GM23338 (cell line): Measurements from ENCODE around the gene PCF11.

Experiments
- CREB1 ChIP-seq: fragments of 250-450 bp; sonication (Bioruptor Pico); IDR thresholded peaks from 2 replicates; pipeline ENCODE4 v1.5.0; 2020; ENCODE audit warnings: low read depth, mild to moderate bottlenecking, moderate library complexity
- CTCF ChIP-seq, 2 experiments: fragments of 200-600 bp in 1 of 2; sonication (generic) in 1 of 2; conservative IDR thresholded peaks; 2 replicates each; pipeline versions ENCODE4 v1.5.1 to v1.6.1; 2016 to 2017; ENCODE audit warnings: antibody characterized with exemption in 2 of 2, low read depth in 2 of 2, mild to moderate bottlenecking in 2 of 2, moderate library complexity in 1 of 2
- ETS1 ChIP-seq: IDR thresholded peaks from 2 replicates; pipeline ENCODE4 v1.6.1; 2016; ENCODE audit warnings: antibody characterized with exemption
- EZH2 ChIP-seq: fragments of 200-600 bp; sonication (generic); IDR thresholded peaks from one replicate; pipeline ENCODE4 v1.8.0; 2017; ENCODE audit warnings: antibody characterized with exemption, mild to moderate bottlenecking, low read depth; ENCODE audit not compliant: unreplicated experiment
- EZH2phosphoT487 ChIP-seq: fragments of 200-600 bp; sonication (generic); IDR thresholded peaks from one replicate; pipeline ENCODE4 v1.8.1; 2018; ENCODE audit warnings: antibody characterized with exemption; ENCODE audit not compliant: unreplicated experiment
- JUNB ChIP-seq: IDR thresholded peaks from one replicate; pipeline ENCODE4 v1.6.1; 2016; ENCODE audit warnings: antibody characterized with exemption; ENCODE audit not compliant: unreplicated experiment
- NANOG ChIP-seq: IDR thresholded peaks from 2 replicates; pipeline ENCODE4 v1.6.1; 2016; ENCODE audit warnings: antibody characterized with exemption, borderline replicate concordance
- POLR2AphosphoS5 ChIP-seq: IDR thresholded peaks from 2 replicates; pipeline ENCODE4 v1.6.1; 2016; ENCODE audit warnings: antibody characterized with exemption, low read depth
- REST ChIP-seq: IDR thresholded peaks from one replicate; pipeline ENCODE4 v1.6.1; 2018; ENCODE audit warnings: antibody characterized with exemption; ENCODE audit not compliant: unreplicated experiment
- STAT1 ChIP-seq: IDR thresholded peaks from one replicate; pipeline ENCODE4 v1.6.1; 2016; ENCODE audit warnings: antibody characterized with exemption; ENCODE audit not compliant: unreplicated experiment
- ZNF114 ChIP-seq: fragments of 250-450 bp; sonication (Bioruptor Pico); IDR thresholded peaks from 2 replicates; pipeline ENCODE4 v1.5.0; 2020; ENCODE audit warnings: mild to moderate bottlenecking, moderate library complexity
- ZNF331 ChIP-seq: fragments of 250-450 bp; sonication (Bioruptor Pico); IDR thresholded peaks from 2 replicates; pipeline ENCODE4 v1.5.0; 2020; ENCODE audit warnings: low read depth, mild to moderate bottlenecking, moderate library complexity
- ZNF462 ChIP-seq: fragments of 250-450 bp; sonication (Bioruptor Pico); IDR thresholded peaks from 2 replicates; pipeline ENCODE4 v1.5.0; 2020; ENCODE audit warnings: mild to moderate bottlenecking, moderate library complexity

GRCh38 chr11:83205608-83206185 lies 48.8 kb downstream of the PCF11 start:
- TF ChIP-seq POLR2AphosphoS5 (no peak), EZH2 (no peak), CTCF (conservative IDR thresholded peaks at IDR 0.05; ENCODE audit: low read depth in 2 of 2) (no peak), EZH2phosphoT487 (no peak), REST (no peak), JUNB (no peak), STAT1 (no peak), CREB1 (CRISPR knock-in tag) (no peak), NANOG (no peak), ETS1 (no peak), ZNF114 (CRISPR knock-in tag) (no peak), ZNF462 (no peak), ZNF331 (CRISPR knock-in tag) (no peak)
